ENCODE data around the gene GPX2.

The GPX2 gene

DNA sequence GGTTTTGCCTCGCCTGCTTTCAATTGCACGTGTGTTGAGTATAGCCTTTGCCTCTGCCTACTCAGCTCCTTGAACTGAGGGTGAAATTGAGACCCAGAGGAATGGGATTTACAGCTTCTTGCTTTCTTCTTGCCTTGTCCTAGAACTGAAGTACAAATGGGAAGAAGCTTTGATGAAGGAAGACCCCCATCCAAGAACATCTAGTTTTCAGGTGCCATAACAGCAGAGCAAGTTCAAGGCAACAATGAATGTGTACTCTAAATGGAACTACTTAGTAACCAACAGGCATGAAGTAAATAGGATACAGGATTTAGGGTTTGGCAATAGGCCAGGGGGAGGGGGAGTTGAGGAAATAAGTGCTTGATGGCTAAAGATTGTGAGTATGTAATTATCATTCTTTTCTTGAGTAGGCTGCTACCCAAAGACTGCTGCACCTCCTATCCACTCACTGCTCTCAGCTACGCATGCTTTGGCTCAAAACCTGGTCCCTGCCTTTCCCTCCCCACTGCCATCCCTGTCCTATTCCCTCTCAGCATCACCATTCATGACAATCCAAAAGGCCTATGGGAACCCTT is 2.1 kb downstream of the GPX2 start:
- TF ChIP-seq ZFX (IDR thresholded peaks at IDR 0.05; ENCODE audit: borderline replicate concordance) (no peak), CTCF (IDR thresholded peaks at IDR 0.05) (no peak)
- no peak overlapping the region for H3K27ac ChIP-seq

- TF ChIP-seq CTCF (IDR thresholded peaks at IDR 0.05) (no peak), ZFX (IDR thresholded peaks at IDR 0.05; ENCODE audit: borderline replicate concordance) (no peak)
- no peak overlapping the region for H3K27ac ChIP-seq
These were observed 2.7 kb downstream of the GPX2 start for GRCh38 chr14:64939817-64940190.

GRCh38 chr14:64938972-64939816 is 3.4 kb downstream of the GPX2 start:
- H3K27ac ChIP-seq, result 0 out of 2 replicates have a peak overlapping the region, but pooled peaks have one; percentile 11

GRCh38 chr14:64937821-64938193 is 4.7 kb downstream of the GPX2 start:
- peak; percentile 38 for TF ChIP-seq CTCF (IDR thresholded peaks at IDR 0.05)
- TF ChIP-seq ZFX (IDR thresholded peaks at IDR 0.05; ENCODE audit: borderline replicate concordance), result no peak
- H3K27ac ChIP-seq, result no peak overlapping the region

More at GRCh38 chr14:64938972-64939816, 3.4 kb downstream of the GPX2 start:
- TF ChIP-seq CTCF (IDR thresholded peaks at IDR 0.05), result no peak
- TF ChIP-seq ZFX (IDR thresholded peaks at IDR 0.05; ENCODE audit: borderline replicate concordance), result no peak

DNA sequence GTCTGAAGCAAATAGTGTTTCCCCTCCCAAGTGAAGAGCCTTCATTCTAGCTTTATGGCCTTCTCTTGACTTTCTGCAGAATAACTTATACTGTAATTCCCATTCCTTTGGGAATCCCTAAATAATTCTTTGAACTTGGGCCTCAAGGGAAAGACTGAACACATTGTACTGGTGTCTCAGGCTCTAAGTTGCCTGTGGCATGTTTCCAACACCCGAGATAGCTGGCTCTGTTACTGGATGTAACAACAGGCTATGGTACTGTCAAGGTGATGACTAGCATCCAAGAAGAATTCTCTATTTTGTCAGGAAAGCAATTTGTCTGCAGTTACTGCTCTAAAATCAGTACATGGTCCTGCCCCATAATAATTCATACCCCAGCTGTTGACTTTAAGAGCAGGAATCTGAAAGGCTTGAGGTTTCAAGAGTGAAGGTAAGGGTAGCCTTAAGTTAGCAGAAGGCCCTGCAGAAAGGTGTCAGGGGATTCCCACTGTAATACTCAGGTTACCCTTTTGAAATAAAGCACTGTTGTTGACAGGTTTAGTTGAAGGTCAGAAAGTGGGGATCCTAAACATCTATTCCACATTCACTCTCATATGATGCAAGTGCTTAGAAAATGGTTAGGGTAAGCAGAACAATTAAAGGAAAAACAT is 5.2 kb downstream of the GPX2 start:
- H3K27ac ChIP-seq, result no peak overlapping the region
- TF ChIP-seq ZFX (IDR thresholded peaks at IDR 0.05; ENCODE audit: borderline replicate concordance), result no peak
- no peak for TF ChIP-seq CTCF (IDR thresholded peaks at IDR 0.05)

GRCh38 chr14:64935508-64935907 is 7.0 kb downstream of the GPX2 start:
- TF ChIP-seq CTCF (IDR thresholded peaks at IDR 0.05), result no peak
- TF ChIP-seq ZFX (IDR thresholded peaks at IDR 0.05; ENCODE audit: borderline replicate concordance), result no peak
- no peak overlapping the region for H3K27ac ChIP-seq

Data from 22Rv1 (cell line).